Ishikawa (cell line): Measurements from ENCODE around the gene INPP5E.

Experiments used
- CEBPB ChIP-seq: IDR thresholded peaks from 2 replicates; pipeline ENCODE4 v1.6.1; 2012
- CREB1 ChIP-seq: IDR thresholded peaks from 2 replicates; pipeline ENCODE4 v1.6.1; 2012; ENCODE audit warnings: low read depth
- EP300 ChIP-seq: IDR thresholded peaks from 2 replicates; pipeline ENCODE4 v1.6.1; 2012; ENCODE audit warnings: borderline replicate concordance
- FOXM1 ChIP-seq: IDR thresholded peaks from 2 replicates; pipeline ENCODE4 v1.6.1; 2012; ENCODE audit warnings: low read depth, borderline replicate concordance
- RAD21 ChIP-seq: IDR thresholded peaks from 2 replicates; pipeline ENCODE4 v1.6.1; 2012; ENCODE audit warnings: low read depth
- TAF1 ChIP-seq: IDR thresholded peaks from 2 replicates; pipeline ENCODE4 v1.6.1; 2012; ENCODE audit warnings: low read depth, mild to moderate bottlenecking
- TCF12 ChIP-seq: IDR thresholded peaks from 2 replicates; pipeline ENCODE4 v1.6.1; 2012; ENCODE audit warnings: low read depth
- TEAD4 ChIP-seq: IDR thresholded peaks from 2 replicates; pipeline ENCODE4 v1.6.1; 2012
- USF1 ChIP-seq: IDR thresholded peaks from 2 replicates; pipeline ENCODE4 v1.6.1; 2012
- YY1 ChIP-seq: IDR thresholded peaks from 2 replicates; pipeline ENCODE4 v1.6.1; 2012; ENCODE audit warnings: low read depth
- ZBTB7A ChIP-seq: IDR thresholded peaks from 2 replicates; pipeline ENCODE4 v1.6.1; 2012; ENCODE audit warnings: low read depth
- TF ChIP-seq, protein P1 (sequence below): IDR thresholded peaks from 2 replicates; pipeline ENCODE4 v1.6.1; 2012

GRCh38 chr9:136405481-136405880 is 34.2 kb downstream of the INPP5E start:
- TF ChIP-seq, protein P1, sequence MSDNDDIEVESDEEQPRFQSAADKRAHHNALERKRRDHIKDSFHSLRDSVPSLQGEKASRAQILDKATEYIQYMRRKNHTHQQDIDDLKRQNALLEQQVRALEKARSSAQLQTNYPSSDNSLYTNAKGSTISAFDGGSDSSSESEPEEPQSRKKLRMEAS: no peak
- TF ChIP-seq FOXM1: no peak
- no peak for TF ChIP-seq TCF12
- no peak for TF ChIP-seq EP300
- no peak for TF ChIP-seq RAD21
- TF ChIP-seq ZBTB7A: no peak
- no peak for TF ChIP-seq YY1
- TF ChIP-seq TAF1: no peak
- no peak for TF ChIP-seq USF1
- TF ChIP-seq CREB1: no peak
- no peak for TF ChIP-seq TEAD4
- no peak for TF ChIP-seq CEBPB
